DND-41 (cell line): ENCODE results near the gene DYSF.

Experiments
- ATAC-seq: fragments of 200-7000 bp; cut with Tn5 transposase; 3 replicates; pipeline ENCODE4 v1.9.1; 2021; ENCODE audit warnings: low read depth; ENCODE audit not compliant: insufficient read depth
- DNase-seq: peaks from one replicate; pipeline ENCODE4 v3.0.0-alpha.2; 2020
- H2AFZ ChIP-seq: 2 replicates; pipeline ENCODE4 v1.6.0; 2012; ENCODE audit warnings: low read depth, low read length
- H3K27ac ChIP-seq: 2 replicates; pipeline ENCODE4 v1.5.1; 2012; ENCODE audit warnings: low read length, inconsistent platforms
- H3K27me3 ChIP-seq: fragments of 200-600 bp; sonication (generic); 2 replicates; pipeline ENCODE4 v1.6.0; 2012; ENCODE audit warnings: low read length, mild to moderate bottlenecking, inconsistent platforms; ENCODE audit not compliant: insufficient read depth, poor library complexity
- H3K36me3 ChIP-seq: 2 replicates; pipeline ENCODE4 v1.5.1; 2012; ENCODE audit warnings: low read length, inconsistent platforms; ENCODE audit not compliant: insufficient read depth
- H3K4me1 ChIP-seq: 2 replicates; pipeline ENCODE4 v1.5.1; 2012; ENCODE audit warnings: mild to moderate bottlenecking, low read length; ENCODE audit not compliant: insufficient read depth
- H3K4me2 ChIP-seq: 2 replicates; pipeline ENCODE4 v1.6.0; 2012; ENCODE audit warnings: mild to moderate bottlenecking, moderate library complexity, low read length, inconsistent platforms; ENCODE audit not compliant: insufficient read depth
- H3K4me3 ChIP-seq, 2 experiments: fragments of 200-600 bp in 1 of 2; shearing (Covaris generic) in 1 of 2; 2 replicates each; pipeline ENCODE4 v1.5.1; 2012 to 2016; ENCODE audit warnings: inconsistent platforms in 2 of 2, low read length in 2 of 2, mild to moderate bottlenecking in 2 of 2, low read depth in 1 of 2, moderate library complexity in 1 of 2
- H3K79me2 ChIP-seq: 2 replicates; pipeline ENCODE4 v1.6.0; 2012; ENCODE audit warnings: low read length, inconsistent platforms; ENCODE audit not compliant: insufficient read depth
- H3K9ac ChIP-seq: 2 replicates; pipeline ENCODE4 v1.6.0; 2012; ENCODE audit warnings: low read depth, mild to moderate bottlenecking, inconsistent platforms, low read length, moderate library complexity
- H3K9me3 ChIP-seq: 2 replicates; pipeline ENCODE4 v1.5.1; 2012; ENCODE audit warnings: low read length, moderate library complexity, mild to moderate bottlenecking, inconsistent platforms; ENCODE audit not compliant: insufficient read depth, severe bottlenecking
- H4K20me1 ChIP-seq: 2 replicates; pipeline ENCODE4 v1.6.0; 2012; ENCODE audit warnings: low read length; ENCODE audit not compliant: insufficient read depth
- EZH2 ChIP-seq: IDR thresholded peaks from 3 replicates; pipeline ENCODE4 v1.6.1; 2012; ENCODE audit warnings: borderline replicate concordance, low read depth, mild to moderate bottlenecking, moderate library complexity, low read length, inconsistent platforms; ENCODE audit not compliant: severe bottlenecking
- TF ChIP-seq, protein P1 (sequence below): IDR thresholded peaks from 2 replicates; pipeline ENCODE4 v1.5.1; 2012; ENCODE audit warnings: borderline replicate concordance, low read length, moderate library complexity, mild to moderate bottlenecking; ENCODE audit not compliant: poor library complexity, severe bottlenecking; ENCODE audit errors: extremely low read depth

The DYSF gene

DNA sequence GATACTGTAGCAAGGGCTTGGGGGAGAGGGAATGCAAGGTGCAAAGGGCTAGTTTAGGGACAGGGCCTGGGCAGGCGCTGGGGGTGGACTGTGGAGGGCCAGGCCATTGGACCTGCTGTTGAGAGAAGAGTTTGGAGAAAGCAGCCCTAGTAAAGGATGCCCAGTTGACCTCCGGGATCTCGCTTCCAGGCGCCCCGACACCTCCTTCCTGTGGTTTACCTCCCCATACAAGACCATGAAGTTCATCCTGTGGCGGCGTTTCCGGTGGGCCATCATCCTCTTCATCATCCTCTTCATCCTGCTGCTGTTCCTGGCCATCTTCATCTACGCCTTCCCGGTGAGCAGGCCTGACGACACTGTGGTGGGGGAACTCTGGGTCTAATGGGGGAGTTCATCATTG lies 229.0 kb downstream of the DYSF start:
- Histone ChIP-seq H3K9me3 (no peaks in the 10 kb centered on the region), H3K4me2 (no peak overlapping the region), H4K20me1 (no peaks in the 10 kb centered on the region), H3K4me1 (no peaks in the 10 kb centered on the region), H3K9ac (no peak overlapping the region), H3K4me3 (no peak overlapping the region), H3K79me2 (no peaks in the 10 kb centered on the region), H3K27me3 (peaks cover 7% of the 10 kb centered on the region), H3K36me3 (no peaks in the 10 kb centered on the region), H3K27ac (no peak overlapping the region), H2AFZ (no peak overlapping the region)
- TF ChIP-seq EZH2: no peak
- TF ChIP-seq, protein P1, sequence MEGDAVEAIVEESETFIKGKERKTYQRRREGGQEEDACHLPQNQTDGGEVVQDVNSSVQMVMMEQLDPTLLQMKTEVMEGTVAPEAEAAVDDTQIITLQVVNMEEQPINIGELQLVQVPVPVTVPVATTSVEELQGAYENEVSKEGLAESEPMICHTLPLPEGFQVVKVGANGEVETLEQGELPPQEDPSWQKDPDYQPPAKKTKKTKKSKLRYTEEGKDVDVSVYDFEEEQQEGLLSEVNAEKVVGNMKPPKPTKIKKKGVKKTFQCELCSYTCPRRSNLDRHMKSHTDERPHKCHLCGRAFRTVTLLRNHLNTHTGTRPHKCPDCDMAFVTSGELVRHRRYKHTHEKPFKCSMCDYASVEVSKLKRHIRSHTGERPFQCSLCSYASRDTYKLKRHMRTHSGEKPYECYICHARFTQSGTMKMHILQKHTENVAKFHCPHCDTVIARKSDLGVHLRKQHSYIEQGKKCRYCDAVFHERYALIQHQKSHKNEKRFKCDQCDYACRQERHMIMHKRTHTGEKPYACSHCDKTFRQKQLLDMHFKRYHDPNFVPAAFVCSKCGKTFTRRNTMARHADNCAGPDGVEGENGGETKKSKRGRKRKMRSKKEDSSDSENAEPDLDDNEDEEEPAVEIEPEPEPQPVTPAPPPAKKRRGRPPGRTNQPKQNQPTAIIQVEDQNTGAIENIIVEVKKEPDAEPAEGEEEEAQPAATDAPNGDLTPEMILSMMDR: no peak
- DNase-seq (no peak), ATAC-seq (no peak)

DNA sequence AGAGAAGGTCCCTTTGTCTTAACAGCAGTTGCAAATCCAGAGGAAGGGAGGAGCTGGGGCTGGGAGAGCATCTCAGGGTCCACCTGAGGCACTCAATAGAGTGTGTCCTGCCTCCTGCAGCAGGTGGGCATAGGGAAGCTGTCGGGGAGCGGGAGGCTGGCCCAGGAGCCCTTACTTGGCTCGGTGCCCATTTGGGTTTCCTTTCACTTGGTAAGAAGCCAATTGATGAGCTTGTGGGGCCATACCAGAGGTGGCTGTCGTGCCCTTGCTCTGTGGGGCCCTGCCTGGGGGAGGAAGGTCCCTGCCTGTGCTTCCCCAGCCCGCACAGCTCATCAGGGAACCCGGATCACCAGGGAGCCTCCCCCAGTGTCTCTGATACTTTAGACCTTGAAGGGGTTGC lies 229.7 kb downstream of the DYSF start:
- ATAC-seq (no peak), DNase-seq (no peak)
- Histone ChIP-seq H3K79me2 (no peaks in the 10 kb centered on the region), H3K36me3 (no peaks in the 10 kb centered on the region), H3K27me3 (peaks cover 7% of the 10 kb centered on the region), H3K4me2 (no peak overlapping the region), H4K20me1 (no peaks in the 10 kb centered on the region), H3K4me1 (no peaks in the 10 kb centered on the region), H2AFZ (no peak overlapping the region), H3K9me3 (no peaks in the 10 kb centered on the region), H3K27ac (no peak overlapping the region), H3K4me3 (no peak overlapping the region), H3K9ac (no peak overlapping the region)
- no peak for TF ChIP-seq EZH2
- TF ChIP-seq, protein P1: no peak

DNA sequence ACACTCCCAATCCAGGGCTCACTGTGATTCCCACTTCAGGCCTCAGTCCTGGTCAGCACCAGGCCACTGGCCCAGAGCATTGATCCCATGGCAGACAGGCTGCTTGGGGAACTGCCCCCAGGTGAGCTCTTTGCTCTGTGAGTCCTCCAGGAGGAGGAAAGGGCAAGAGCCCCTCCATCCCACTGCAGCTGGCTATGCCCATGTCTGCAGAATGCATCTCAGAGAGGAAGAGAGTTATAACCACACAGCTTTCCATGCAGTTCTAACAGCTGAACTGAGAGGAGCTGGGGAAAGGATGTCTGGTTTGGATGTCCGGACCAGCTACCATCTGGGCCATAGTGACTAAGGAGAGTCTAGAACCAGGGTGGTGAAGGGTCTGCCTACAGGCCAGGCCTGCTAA lies 230.3 kb downstream of the DYSF start:
- peaks cover 7% of the 10 kb centered on the region for H3K27me3 ChIP-seq
- no peak for TF ChIP-seq EZH2
- TF ChIP-seq, protein P1: no peak
- no peaks in the 10 kb centered on the region for H4K20me1 ChIP-seq
- no peak overlapping the region for H2AFZ ChIP-seq
- H3K79me2 ChIP-seq: no peaks in the 10 kb centered on the region
- H3K4me1 ChIP-seq: no peaks in the 10 kb centered on the region
- ATAC-seq: no peak
- no peak for DNase-seq
- no peak overlapping the region for H3K4me2 ChIP-seq
- no peak overlapping the region for H3K4me3 ChIP-seq
- no peak overlapping the region for H3K9ac ChIP-seq
- no peak overlapping the region for H3K27ac ChIP-seq
- H3K9me3 ChIP-seq: no peaks in the 10 kb centered on the region
- H3K36me3 ChIP-seq: no peaks in the 10 kb centered on the region
